IMR-90 (cell line): Measurements from ENCODE around the gene PRMT5. TPM values are rescaled to one million over a fixed set of nuclear protein-coding genes. Genes with fewer than 3 reads are reported as not detected.

Experiments used
- ATAC-seq: fragments of 200-7000 bp; cut with Tn5 transposase; 2 replicates; pipeline ENCODE4 v1.9.1; 2020; ENCODE audit warnings: low read depth, mild to moderate bottlenecking, moderate library complexity
- BruUV-seq: library from RNA; stranded (reverse); fragments of 400-500 nt; replicated peaks from 2 replicates; lab custom pipeline; 2021; lab: Mats Ljungman, UMichigan
- CTCF ChIA-PET: fragments of 300-600 bp; formaldehyde crosslinking; extraction: SDS; loops from one replicate; lab custom pipeline; 2021; ENCODE audit warnings: antibody characterized with exemption; lab: Yijun Ruan, JAX
- POLR2A ChIA-PET: fragments of 300-600 bp; sonication (Branson Sonifier 250); formaldehyde crosslinking; loops from one replicate; lab custom pipeline; 2022; ENCODE audit warnings: antibody characterized with exemption; ENCODE audit not compliant: unreplicated experiment; lab: Charles Lee
- DNase-seq: peaks from one replicate; pipeline ENCODE4 v3.0.0; 2013
- H2AFZ ChIP-seq: replicated peaks from 2 replicates; pipeline ENCODE3; 2013; ENCODE audit warnings: low read length, mild to moderate bottlenecking; ENCODE audit not compliant: poor library complexity
- H2AK5ac ChIP-seq: 2 replicates; pipeline ENCODE4 v1.6.1; 2013; ENCODE audit warnings: low read depth, low read length, inconsistent platforms
- H2AK9ac ChIP-seq: replicated peaks from 2 replicates; pipeline ENCODE3; 2013; ENCODE audit warnings: mild to moderate bottlenecking, low read depth, low read length, moderate library complexity; ENCODE audit not compliant: poor library complexity
- H2BK120ac ChIP-seq: 2 replicates; pipeline ENCODE4 v1.6.1; 2013; ENCODE audit warnings: low read depth, low read length, inconsistent platforms
- H2BK15ac ChIP-seq: 3 replicates; pipeline ENCODE4 v1.6.1; 2013; ENCODE audit warnings: low read depth, low read length, inconsistent platforms
- H2BK20ac ChIP-seq: 2 replicates; pipeline ENCODE4 v1.6.1; 2013; ENCODE audit warnings: low read depth, mild to moderate bottlenecking, inconsistent platforms, low read length, moderate library complexity
- H2BK5ac ChIP-seq: 2 replicates; pipeline ENCODE4 v1.6.1; 2013; ENCODE audit warnings: mild to moderate bottlenecking, low read depth, low read length, inconsistent platforms; ENCODE audit not compliant: poor library complexity, severe bottlenecking
- H3K14ac ChIP-seq: replicated peaks from 2 replicates; pipeline ENCODE4 v1.6.1; 2013; ENCODE audit warnings: low read depth, low read length, inconsistent platforms
- H3K18ac ChIP-seq: 2 replicates; pipeline ENCODE4 v1.6.1; 2013; ENCODE audit warnings: low read depth, low read length, control low read depth
- H3K23ac ChIP-seq: 2 replicates; pipeline ENCODE4 v1.6.1; 2013; ENCODE audit warnings: low read depth, low read length, inconsistent platforms
- H3K27ac ChIP-seq: 2 replicates; pipeline ENCODE4 v1.5.1; 2013; ENCODE audit warnings: mild to moderate bottlenecking, control low read depth, low read length; ENCODE audit not compliant: insufficient read depth
- H3K27me3 ChIP-seq: 2 replicates; pipeline ENCODE4 v1.6.1; 2013; ENCODE audit warnings: low read length; ENCODE audit not compliant: control insufficient read depth, insufficient read depth
- H3K36me3 ChIP-seq: 2 replicates; pipeline ENCODE4 v1.6.1; 2013; ENCODE audit warnings: low read length, mixed read lengths; ENCODE audit not compliant: control insufficient read depth, insufficient read depth
- H3K4ac ChIP-seq: 2 replicates; pipeline ENCODE4 v1.6.1; 2013; ENCODE audit warnings: low read depth, low read length, inconsistent platforms
- H3K4me1 ChIP-seq: 2 replicates; pipeline ENCODE4 v1.6.1; 2013; ENCODE audit warnings: low read length, mixed read lengths; ENCODE audit not compliant: control insufficient read depth, insufficient read depth
- H3K4me2 ChIP-seq: 2 replicates; pipeline ENCODE4 v1.6.1; 2013; ENCODE audit warnings: low read depth, mild to moderate bottlenecking, control low read depth, low read length, moderate library complexity
- H3K4me3 ChIP-seq: 2 replicates; pipeline ENCODE4 v1.5.1; 2013; ENCODE audit warnings: low read depth, mild to moderate bottlenecking, control low read depth, low read length, moderate library complexity; ENCODE audit not compliant: insufficient read depth
- H3K56ac ChIP-seq: 2 replicates; pipeline ENCODE4 v1.6.1; 2013; ENCODE audit warnings: low read length, inconsistent platforms; ENCODE audit not compliant: insufficient read depth; ENCODE audit errors: extremely low read depth
- H3K79me1 ChIP-seq, 2 experiments: 2 replicates each; pipeline ENCODE4 v1.6.1; 2013; ENCODE audit warnings: low read length in 2 of 2, inconsistent platforms in 1 of 2, low read depth in 1 of 2
- H3K9ac ChIP-seq: 2 replicates; pipeline ENCODE4 v1.6.1; 2013; ENCODE audit warnings: low read depth, low read length, control low read depth
- H3K9me1 ChIP-seq: 2 replicates; pipeline ENCODE4 v1.6.1; 2013; ENCODE audit warnings: low read length, inconsistent platforms; ENCODE audit not compliant: insufficient read depth
- H3K9me3 ChIP-seq: 2 replicates; pipeline ENCODE4 v1.6.1; 2013; ENCODE audit warnings: low read length; ENCODE audit not compliant: control insufficient read depth, insufficient read depth
- H4K20me1 ChIP-seq: 2 replicates; pipeline ENCODE4 v1.6.1; 2013; ENCODE audit warnings: low read length, inconsistent platforms; ENCODE audit not compliant: insufficient read depth
- H4K5ac ChIP-seq: 2 replicates; pipeline ENCODE4 v1.6.1; 2013; ENCODE audit warnings: mild to moderate bottlenecking, low read depth, low read length, control low read depth
- H4K8ac ChIP-seq, 2 experiments: 2 replicates each; pipeline ENCODE4 v1.6.1; 2013; ENCODE audit warnings: low read depth in 2 of 2, low read length in 2 of 2, control low read depth in 1 of 2, inconsistent platforms in 1 of 2
- H4K91ac ChIP-seq: 2 replicates; pipeline ENCODE4 v1.6.1; 2013; ENCODE audit warnings: low read depth, low read length, inconsistent platforms; ENCODE audit not compliant: insufficient read depth
- BHLHE40 ChIP-seq: fragments of 150-350 bp; IDR thresholded peaks from 2 replicates; pipeline ENCODE4 v1.6.1; 2016; ENCODE audit warnings: mild to moderate bottlenecking, low read depth, low read length
- POLR2A ChIP-seq: IDR thresholded peaks from 2 replicates; pipeline ENCODE4 v1.6.1; 2012; ENCODE audit warnings: mild to moderate bottlenecking, low read depth, low read length
- WGBS, 2 experiments: methylation state at CpG; one replicate each; pipeline versions ENCODE4 v1.1.5 to v1.1.7; 2013; ENCODE audit warnings: missing lambda C conversion rate in 2 of 2; ENCODE audit not compliant: insufficient read length in 1 of 2; ENCODE audit errors: extremely low coverage in 2 of 2; 5-methylcytosine and 5-hydroxymethylcytosine counted together
- dilution Hi-C: fragments of 300-500 bp; cut with HindIII; formaldehyde crosslinking; loops from one replicate; pipeline ENCODE4 v1.14.3; 2018; ENCODE audit warnings: low sequenced_read_pairs; ENCODE audit not compliant: unreplicated experiment
- in situ Hi-C: fragments of 300-500 bp; cut with MboI; formaldehyde crosslinking; loops from 3 replicates; pipeline ENCODE4 v1.14.3; 2019; ENCODE audit warnings: low sequenced_read_pairs, inconsistent platforms, mixed read lengths
- intact Hi-C: fragments of 100-400 bp; cut with micrococcal nuclease; formaldehyde crosslinking; loops from 2 replicates; pipeline ENCODE4 v1.10.0; 2022
- polyA plus RNA-seq, 3 experiments: library from polyadenylated mRNA; depleted of rRNA; stranded (reverse); fragments of >200 nt; gene quantifications; 2 replicates each; pipeline ENCODE4 v1.2.3, GENCODE V29; 2012; ENCODE audit warnings: low replicate concordance in 1 of 3
- total RNA-seq: library from RNA; depleted of rRNA; stranded (reverse); fragments of >200 nt; gene quantifications from 2 replicates; pipeline ENCODE4 v1.2.3, GENCODE V29; 2012

PRMT5 gene
- total and polyA plus RNA-seq, 2 of the 4 experiments (the other 2 are of a cell fraction) = 99.3 to 136 TPM

DNA sequence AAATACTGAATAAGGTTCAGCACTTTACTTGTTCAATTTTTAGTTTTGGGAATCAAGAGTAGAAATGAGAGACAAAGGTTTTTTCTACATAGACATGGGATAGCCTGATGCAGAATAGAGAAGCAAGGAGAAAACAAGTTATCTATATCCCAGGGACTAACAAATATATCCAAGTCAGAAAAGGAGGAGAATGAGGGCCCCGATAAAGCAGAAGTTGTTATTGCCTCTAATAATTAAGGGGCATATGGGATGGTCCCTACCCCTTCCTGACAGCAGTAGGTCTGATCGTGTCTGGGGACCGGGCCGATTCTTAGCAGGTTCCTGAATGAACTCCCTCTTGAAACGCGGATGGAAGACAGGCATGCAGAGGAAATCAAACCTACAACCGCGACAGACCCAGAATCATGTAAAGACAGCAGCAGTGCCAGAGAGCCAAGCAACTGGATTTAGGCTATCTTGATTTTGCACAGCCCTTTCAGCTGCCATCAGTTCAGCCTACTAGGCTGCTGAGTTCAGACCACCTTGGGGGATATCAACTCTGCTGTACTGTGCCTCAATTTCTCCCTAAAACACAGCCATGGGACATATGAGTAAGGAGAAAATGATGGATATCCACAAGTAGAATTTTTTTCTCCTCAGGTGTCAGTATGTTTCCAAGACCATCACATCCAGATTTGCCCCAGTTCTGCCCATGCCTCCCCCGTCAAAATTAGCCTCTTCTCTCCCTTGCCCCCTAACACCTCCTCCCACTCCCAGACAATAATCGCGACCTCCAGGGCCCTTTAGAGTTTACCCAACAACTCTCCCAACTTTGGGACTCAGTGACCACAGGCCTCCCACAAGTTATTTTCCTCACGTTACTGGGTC, 706 bp downstream of the PRMT5 start:
- Histone ChIP-seq H2AK5ac (peak overlapping the region; percentile 76), H3K4me1 (peaks cover 3% of the 10 kb centered on the region; the same call in 1 of the 2 replicates), H3K9me1 (peaks cover 8% of the 10 kb centered on the region; the same call in 1 of the 2 replicates), H4K20me1 (no peaks in the 10 kb centered on the region), H3K36me3 (peaks cover 21% of the 10 kb centered on the region), H3K27me3 (no peaks in the 10 kb centered on the region), H3K14ac (peak overlapping the region; percentile 90), H3K4ac (peak overlapping the region; percentile 84), H4K5ac (peak overlapping the region; percentile 54; the same call in 1 of the 2 replicates), H2AFZ (peak overlapping the region; percentile 99), H3K9ac (peak overlapping the region; percentile 80), H2BK15ac (no peak overlapping the region; the same call in 2 of the 3 replicates), H3K18ac (peak overlapping the region; percentile 11; the same call in 1 of the 2 replicates), H2BK5ac (peak overlapping the region; percentile 72), H3K27ac (peak overlapping the region; percentile 82), H3K4me2 (peak overlapping the region; percentile 83), H3K79me1 (peaks cover 7 to 43% of the 10 kb centered on the region in 2 experiments), H3K9me3 (no peaks in the 10 kb centered on the region), H3K23ac (peak overlapping the region; percentile 59), H3K4me3 (peak overlapping the region; percentile 64), H2AK9ac (peak overlapping the region; percentile 98), H4K91ac (peak overlapping the region; percentile 83), H2BK20ac (no peak overlapping the region), H2BK120ac (0 out of 2 replicates have a peak overlapping the region, but pooled peaks have one; percentile 34), H4K8ac (peak overlapping the region; percentile 33 to 95), H3K56ac (peak overlapping the region; percentile 68)
- WGBS, 2 experiments = 0% methylated on average over 4 of the region's 12 CpGs; no CpG with 5 or more reads in 1 of the 2 experiments
- ATAC-seq (no peak), DNase-seq (no peak)
- no TSS peak for BruUV-seq
- intact Hi-C loops (loop anchor here (2.0 kb wide), 2 partner anchors 54 to 134 kb away; partner anchors contain the start of gene AJUBA), in situ Hi-C loops (no loop called here), dilution Hi-C loops (no loop called here)
- ChIA-PET POLR2A (no interaction called here), CTCF (interaction anchor here (1.1 to 2.1 kb wide), 5 partner anchors 10 to 58 kb away, joined by 3 to 13 read pairs (median 5); partner anchors contain the start of genes AJUBA, HAUS4 and RBM23)
- no peak for TF ChIP-seq POLR2A
- TF ChIP-seq BHLHE40 = peak; percentile 43; the same call in 1 of the 2 replicates
